HepG2 (cell line): ENCODE results near the gene STKLD1. TPM values are rescaled to one million over a fixed set of nuclear protein-coding genes. Genes with fewer than 3 reads are reported as not detected.

Source experiments
- ARID5B ChIP-seq: IDR thresholded peaks from 2 replicates; pipeline ENCODE4 v1.4.0; 2020; ENCODE audit warnings: mild to moderate bottlenecking, missing genetic modification reagents
- ATF6 ChIP-seq: sonication (generic); formaldehyde crosslinking; conservative IDR thresholded peaks from 2 replicates; pipeline ENCODE4 v1.4.0; 2020; ENCODE audit warnings: missing genetic modification reagents
- BHLHE40 ChIP-seq: IDR thresholded peaks from 2 replicates; pipeline ENCODE4 v1.6.1; 2011; ENCODE audit warnings: low read length, improper control_type of control experiment
- CEBPG ChIP-seq: IDR thresholded peaks from 2 replicates; pipeline ENCODE4 v1.6.1; 2016
- CERS6 ChIP-seq: sonication (generic); formaldehyde crosslinking; IDR thresholded peaks from 2 replicates; pipeline ENCODE4 v1.5.0; 2020; ENCODE audit warnings: missing genetic modification reagents
- EHMT2 ChIP-seq: fragments of 200-600 bp; sonication (generic); IDR thresholded peaks from 2 replicates; pipeline ENCODE4 v1.7.0; 2017; ENCODE audit warnings: antibody characterized with exemption, low read depth, low read length, borderline replicate concordance
- ELF3 ChIP-seq: IDR thresholded peaks from 2 replicates; pipeline ENCODE4 v1.6.1; 2016; ENCODE audit warnings: missing genetic modification reagents, missing compliant biosample characterization
- GABPA ChIP-seq, 2 experiments: IDR thresholded peaks; 2 replicates each; pipeline ENCODE4 v1.6.1; 2011 to 2016; ENCODE audit warnings: low read depth in 2 of 2, low read length in 1 of 2, missing biosample characterization in 1 of 2, missing genetic modification characterization in 1 of 2
- HOMEZ ChIP-seq: IDR thresholded peaks from 2 replicates; pipeline ENCODE4 v1.6.1; 2016; ENCODE audit warnings: low read depth
- NONO ChIP-seq, 2 experiments: fragments of 450-650 bp in 1 of 2; sonication (generic) in 1 of 2; formaldehyde crosslinking in 1 of 2; IDR thresholded peaks in 1 of 2; conservative IDR thresholded peaks in 1 of 2; 2 replicates each; pipeline versions ENCODE4 v1.6.1 to v1.8.0; 2017 to 2022; ENCODE audit warnings: mild to moderate bottlenecking in 1 of 2, missing genetic modification reagents in 1 of 2, moderate library complexity in 1 of 2
- PATZ1 ChIP-seq: sonication (generic); formaldehyde crosslinking; IDR thresholded peaks from 2 replicates; pipeline ENCODE4 v1.4.0; 2020; ENCODE audit warnings: missing genetic modification reagents
- SMAD9 ChIP-seq: sonication (generic); formaldehyde crosslinking; IDR thresholded peaks from 2 replicates; pipeline ENCODE4 v1.5.1; 2020; ENCODE audit warnings: mild to moderate bottlenecking, missing genetic modification reagents
- SOX6 ChIP-seq, 2 experiments: fragments of 450-650 bp in 1 of 2; sonication (generic) in 1 of 2; formaldehyde crosslinking in 1 of 2; IDR thresholded peaks; 2 replicates each; pipeline versions ENCODE4 v1.4.0 to v1.6.1; 2017 to 2020; ENCODE audit warnings: antibody characterized with exemption in 1 of 2, mild to moderate bottlenecking in 1 of 2, missing genetic modification reagents in 1 of 2
- ZNF331 ChIP-seq: sonication (generic); formaldehyde crosslinking; IDR thresholded peaks from 2 replicates; pipeline ENCODE4 v1.4.0; 2020; ENCODE audit warnings: missing genetic modification reagents
- ZNF746 ChIP-seq: sonication (generic); formaldehyde crosslinking; IDR thresholded peaks from 2 replicates; pipeline ENCODE4 v1.8.0; 2022; ENCODE audit warnings: mild to moderate bottlenecking, missing genetic modification reagents
- ZNF878 ChIP-seq: sonication (generic); formaldehyde crosslinking; IDR thresholded peaks from 2 replicates; pipeline ENCODE4 v1.8.1; 2023; ENCODE audit warnings: mild to moderate bottlenecking, missing genetic modification reagents, moderate library complexity
- ZSCAN20 ChIP-seq: sonication (generic); formaldehyde crosslinking; IDR thresholded peaks from 2 replicates; pipeline ENCODE4 v1.4.0; 2020; ENCODE audit warnings: missing genetic modification reagents, mild to moderate bottlenecking, borderline replicate concordance
- polyA plus RNA-seq, 8 experiments: library from polyadenylated mRNA; depleted of rRNA in 3 of 8; stranded (reverse) in 7 of 8; unstranded in 1 of 8; fragments of >200 nt; fragmentation: Illumina TruSeq in 4 of 8; extraction: Trizol in 4 of 8; gene quantifications; 2 replicates each; pipeline versions ENCODE4 v1.2.1 to v1.2.3, GENCODE V29; 2011 to 2016; ENCODE audit warnings: low read depth in 4 of 8, missing spikeins in 1 of 8, mixed read lengths in 1 of 8; ENCODE audit not compliant: insufficient read depth in 1 of 8
- total RNA-seq, 5 experiments: library from RNA; depleted of rRNA; stranded (reverse); fragments of >200 nt; fragmentation: Illumina TruSeq; extraction: Trizol; gene quantifications; 2 replicates each; pipeline ENCODE4 v1.2.3, GENCODE V29; 2016; ENCODE audit warnings: low read depth in 1 of 5

Gene STKLD1
- total and polyA plus RNA-seq, 2 of the 13 experiments (the other 11 are each of a cell fraction or from before 2014, with no cell fraction given), result 1.5 to 2.2 TPM

GRCh38 chr9:133427658-133428348 is 51.6 kb downstream of the STKLD1 start (continued):
- TF ChIP-seq SOX6 (IDR thresholded peaks at IDR 0.05) (no peak), SOX6 (CRISPR knock-in tag; IDR thresholded peaks at IDR 0.05) (peak; percentile 48), CEBPG (CRISPR knock-in tag) (peak; percentile 39; the same call in 1 of the 2 replicates), ARID5B (CRISPR knock-in tag) (peak; percentile 40; the same call in 1 of the 2 replicates), SMAD9 (CRISPR knock-in tag) (no peak), BHLHE40 (no peak), ZSCAN20 (CRISPR knock-in tag) (no peak), GABPA (IDR thresholded peaks at IDR 0.05; ENCODE audit: low read depth, low read length) (no peak), GABPA (CRISPR knock-in tag; IDR thresholded peaks at IDR 0.05; ENCODE audit: low read depth) (0 out of 2 replicates have a peak, but pooled peaks have one; percentile 3), CERS6 (CRISPR knock-in tag) (no peak), ATF6 (CRISPR knock-in tag) (no peak), EHMT2 (no peak), ELF3 (no peak), ZNF746 (CRISPR knock-in tag) (peak; percentile 68; the same call in 1 of the 2 replicates), HOMEZ (CRISPR knock-in tag) (no peak), ZNF331 (CRISPR knock-in tag) (peak; percentile 22; the same call in 1 of the 2 replicates), ZNF878 (CRISPR knock-in tag) (no peak; the same call in 1 of the 2 replicates), NONO (IDR thresholded peaks at IDR 0.05) (no peak), NONO (CRISPR knock-in tag; conservative IDR thresholded peaks at IDR 0.05) (peak; percentile 74), PATZ1 (CRISPR knock-in tag) (peak; percentile 23; the same call in 1 of the 2 replicates)
